ENCODE data around the gene DNAI1. TPM values are rescaled to one million over a fixed set of nuclear protein-coding genes. Genes with fewer than 3 reads are reported as not detected.

DNAI1 gene
- total RNA-seq, 1 experiment from 2014 or later: 1.1 TPM

GRCh38 chr9:34490760-34491159, 32.2 kb downstream of the DNAI1 start:
- Histone ChIP-seq H3K27ac (ENCODE audit: low read depth, low read length) (no peak overlapping the region), H3K9ac (ENCODE audit: low read length) (no peak overlapping the region), H3K4me2 (ENCODE audit: low read length) (no peak overlapping the region), H3K36me3 (ENCODE audit: control insufficient read depth in 1 of 2, insufficient read depth in 2 of 2, low read length in 2 of 2) (no peaks in the 10 kb centered on the region), H3K4me1 (ENCODE audit: control insufficient read depth in 1 of 2, insufficient read depth in 2 of 2, low read length in 2 of 2) (no peaks in the 10 kb centered on the region), H3K79me2 (ENCODE audit: insufficient read depth, low read length) (no peaks in the 10 kb centered on the region), H3K9me3 (ENCODE audit: control insufficient read depth in 1 of 2, insufficient read depth in 1 of 2, low read depth in 1 of 2, low read length in 2 of 2) (no peaks in the 10 kb centered on the region), H3K9me2 (ENCODE audit: insufficient read depth) (no peaks in the 10 kb centered on the region), H4K20me1 (ENCODE audit: insufficient read depth) (no peaks in the 10 kb centered on the region), H3K4me3 (replicated peaks in 1 of 2; ENCODE audit: low read depth in 1 of 2, low read length in 2 of 2) (no peak overlapping the region), H2AFZ (ENCODE audit: low read depth, low read length, poor library complexity, severe bottlenecking) (no peak overlapping the region), H3K27me3 (ENCODE audit: insufficient read depth, low read length) (peaks cover 4% of the 10 kb centered on the region; the same call in 1 of the 2 replicates)
- POLR2A ChIA-PET: no interaction called here
- RAD21 ChIA-PET (ENCODE audit: low non-redundant PET in 1 of 2, low total read pairs in 2 of 2, uncharacterized antibody in 2 of 2, unreplicated experiment in 2 of 2): no interaction called here
- TF ChIP-seq, protein P1, sequence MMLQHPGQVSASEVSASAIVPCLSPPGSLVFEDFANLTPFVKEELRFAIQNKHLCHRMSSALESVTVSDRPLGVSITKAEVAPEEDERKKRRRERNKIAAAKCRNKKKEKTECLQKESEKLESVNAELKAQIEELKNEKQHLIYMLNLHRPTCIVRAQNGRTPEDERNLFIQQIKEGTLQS (IDR thresholded peaks at IDR 0.05): no peak
- TF ChIP-seq SP1 (IDR thresholded peaks at IDR 0.05; ENCODE audit: low read depth) (no peak), SIN3A (IDR thresholded peaks at IDR 0.05; ENCODE audit: low read depth) (no peak), EZH2phosphoT487 (IDR thresholded peaks at IDR 0.05; ENCODE audit: borderline replicate concordance) (no peak), JUND (IDR thresholded peaks at IDR 0.05) (no peak), EGR1 (IDR thresholded peaks at IDR 0.05; ENCODE audit: low read depth) (no peak), CBX3 (IDR thresholded peaks at IDR 0.05; ENCODE audit: low read depth) (no peak), TCF7L2 (IDR thresholded peaks at IDR 0.05; ENCODE audit: borderline replicate concordance, extremely low read depth, insufficient read depth, insufficient read length) (no peak), ELF1 (IDR thresholded peaks at IDR 0.05; ENCODE audit: borderline replicate concordance, low read depth) (no peak), CEBPB (IDR thresholded peaks at IDR 0.05; ENCODE audit: low read depth) (no peak), SRF (IDR thresholded peaks at IDR 0.05; ENCODE audit: low read depth) (no peak), POLR2A (IDR thresholded peaks at IDR 0.05; ENCODE audit: borderline replicate concordance, extremely low read depth, insufficient read depth, insufficient read length) (no peak), RAD21 (IDR thresholded peaks at IDR 0.05; ENCODE audit: low read depth) (no peak), REST (IDR thresholded peaks at IDR 0.05; ENCODE audit: low read depth) (no peak), ZFX (IDR thresholded peaks at IDR 0.05) (no peak), ZBTB33 (IDR thresholded peaks at IDR 0.05; ENCODE audit: extremely low read depth, insufficient replicate concordance, low read length) (no peak), ZNF274 (IDR thresholded peaks at IDR 0.05; ENCODE audit: low read depth, low read length) (no peak), POLR2AphosphoS5 (IDR thresholded peaks at IDR 0.05; ENCODE audit: low read depth, low read length) (no peak)
- CTCF ChIA-PET: interaction anchor here (1.1 to 1.3 kb wide), 2 partner anchors 57 to 87 kb away, joined by 3 to 4 read pairs; no protein-coding TSS in a partner anchor
- ATAC-seq: no peak
- no peak for DNase-seq (ENCODE audit: low read depth, low spot score)
- intact Hi-C loops (cut with micrococcal nuclease): no loop called here
- BruUV-seq (replicated peaks): no TSS peak
